GM12892 (cell line): ENCODE results near the gene OPHN1.
"Not testable (repeated sequence)": the region's sequence is repeated elsewhere in the genome, so short reads cannot be mapped to it uniquely, and the experiment has no call there.

Experiments used
- POLR2A ChIP-seq: IDR thresholded peaks from 2 replicates; pipeline ENCODE4 v1.6.1; 2011; ENCODE audit warnings: low read depth, low read length, control low read depth
- POLR2AphosphoS5 ChIP-seq: IDR thresholded peaks from 2 replicates; pipeline ENCODE4 v1.6.1; 2011; ENCODE audit warnings: low read depth, low read length, control low read depth

DNA sequence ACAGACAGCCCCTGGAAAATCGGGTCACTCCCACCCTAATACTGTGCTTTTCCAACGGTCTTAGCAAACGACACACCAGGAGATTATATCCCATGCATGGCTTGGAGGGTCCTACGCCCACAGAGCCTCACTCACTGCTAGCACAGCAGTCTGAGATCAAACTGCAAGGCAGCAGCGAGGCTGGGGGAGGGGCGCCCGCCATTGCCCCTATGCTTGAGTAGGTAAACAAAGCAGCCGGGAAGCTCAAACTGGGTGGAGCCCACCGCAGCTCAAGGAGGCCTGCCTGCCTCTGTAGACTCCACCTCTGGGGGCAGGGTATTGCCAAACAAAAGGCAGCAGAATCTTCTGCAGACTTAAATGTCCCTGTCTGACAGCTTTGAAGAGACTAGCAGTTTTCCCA is 168.5 kb downstream of the OPHN1 start:
- TF ChIP-seq POLR2A, POLR2AphosphoS5: not testable (repeated sequence)
